Ectodermal cell (in vitro differentiated cells): ENCODE results near the gene TRIM46.
"Not testable (repeated sequence)": the region's sequence is repeated elsewhere in the genome, so short reads cannot be mapped to it uniquely, and the experiment has no call there.

Source experiments
- H3K27ac ChIP-seq: 2 replicates; pipeline ENCODE4 v1.7.0; 2013; ENCODE audit warnings: mild to moderate bottlenecking, low read depth, low read length; ENCODE audit not compliant: insufficient read depth, poor library complexity, severe bottlenecking
- H3K27me3 ChIP-seq: 2 replicates; pipeline ENCODE4 v1.7.0; 2013; ENCODE audit warnings: mild to moderate bottlenecking, low read length; ENCODE audit not compliant: insufficient read depth, control insufficient read depth, poor library complexity, severe bottlenecking
- H3K36me3 ChIP-seq: one replicate; pipeline ENCODE4 v1.7.0; 2013; ENCODE audit warnings: low read length; ENCODE audit not compliant: control insufficient read depth, insufficient read depth
- H3K4me1 ChIP-seq: one replicate; pipeline ENCODE4 v1.7.0; 2013; ENCODE audit warnings: low read length; ENCODE audit not compliant: control insufficient read depth, insufficient read depth
- H3K4me3 ChIP-seq: 2 replicates; pipeline ENCODE4 v1.7.0; 2013; ENCODE audit warnings: low read depth, low read length, control low read depth; ENCODE audit not compliant: insufficient read depth
- H3K9me3 ChIP-seq: 2 replicates; pipeline ENCODE4 v1.7.0; 2013; ENCODE audit warnings: mild to moderate bottlenecking, low read length, moderate library complexity; ENCODE audit not compliant: control insufficient read depth
- WGBS, 2 experiments: methylation state at CpG; one replicate each; pipeline ENCODE4 v1.1.7; 2013; ENCODE audit warnings: missing lambda C conversion rate in 2 of 2; 5-methylcytosine and 5-hydroxymethylcytosine counted together

The TRIM46 gene

DNA sequence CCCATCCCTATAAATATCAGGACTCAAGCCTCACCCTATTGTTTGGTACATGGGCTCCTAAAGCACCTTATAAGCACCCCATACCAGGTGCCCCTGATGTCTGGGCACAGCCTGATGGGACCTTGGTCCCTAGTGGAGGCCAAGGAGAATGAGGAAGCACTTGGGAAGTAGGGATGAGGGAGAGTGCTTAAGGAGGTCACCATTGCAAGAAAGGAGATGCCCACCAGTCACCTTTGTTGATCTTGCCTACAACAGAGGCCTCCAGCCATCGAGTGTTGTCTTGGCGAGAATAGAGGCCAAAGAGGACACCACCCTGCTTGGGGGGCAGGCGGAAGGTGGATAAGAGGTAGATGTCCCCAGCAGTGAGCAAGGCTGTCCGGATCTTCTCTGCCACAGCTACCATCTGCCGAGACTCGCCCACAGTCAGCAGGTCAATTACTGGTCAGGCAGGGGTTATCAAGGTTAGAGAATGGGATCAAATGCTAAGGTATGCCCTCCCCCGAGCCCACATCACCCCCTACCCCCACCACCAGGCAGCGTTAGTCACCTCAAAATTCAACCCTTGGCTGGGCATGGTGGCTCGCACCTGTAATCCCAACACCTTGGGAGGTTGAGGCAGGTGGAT lies 32.4 kb downstream of the TRIM46 start:
- H3K9me3 ChIP-seq: no peaks in the 10 kb centered on the region
- H3K4me3 ChIP-seq: no peak overlapping the region
- H3K36me3 ChIP-seq: peaks cover 17% of the 10 kb centered on the region
- WGBS, 2 experiments: 82 to 85% methylated on average over 9 of the region's 9 CpGs
- peaks cover 23% of the 10 kb centered on the region for H3K4me1 ChIP-seq
- peak overlapping the region; percentile 2 for H3K27ac ChIP-seq
- no peaks in the 10 kb centered on the region for H3K27me3 ChIP-seq

- peaks cover 23% of the 10 kb centered on the region for H3K4me1 ChIP-seq
- peak overlapping the region; percentile 94 for H3K4me3 ChIP-seq
- no peaks in the 10 kb centered on the region for H3K27me3 ChIP-seq
- H3K9me3 ChIP-seq: no peaks in the 10 kb centered on the region
- peaks cover 8% of the 10 kb centered on the region for H3K36me3 ChIP-seq
- peak overlapping the region; percentile 100 for H3K27ac ChIP-seq
- 9% methylated on average over 13 of the region's 13 CpGs for WGBS, 2 experiments
Observed at GRCh38 chr1:155206891-155207805, 33.5 kb downstream of the TRIM46 start.

DNA sequence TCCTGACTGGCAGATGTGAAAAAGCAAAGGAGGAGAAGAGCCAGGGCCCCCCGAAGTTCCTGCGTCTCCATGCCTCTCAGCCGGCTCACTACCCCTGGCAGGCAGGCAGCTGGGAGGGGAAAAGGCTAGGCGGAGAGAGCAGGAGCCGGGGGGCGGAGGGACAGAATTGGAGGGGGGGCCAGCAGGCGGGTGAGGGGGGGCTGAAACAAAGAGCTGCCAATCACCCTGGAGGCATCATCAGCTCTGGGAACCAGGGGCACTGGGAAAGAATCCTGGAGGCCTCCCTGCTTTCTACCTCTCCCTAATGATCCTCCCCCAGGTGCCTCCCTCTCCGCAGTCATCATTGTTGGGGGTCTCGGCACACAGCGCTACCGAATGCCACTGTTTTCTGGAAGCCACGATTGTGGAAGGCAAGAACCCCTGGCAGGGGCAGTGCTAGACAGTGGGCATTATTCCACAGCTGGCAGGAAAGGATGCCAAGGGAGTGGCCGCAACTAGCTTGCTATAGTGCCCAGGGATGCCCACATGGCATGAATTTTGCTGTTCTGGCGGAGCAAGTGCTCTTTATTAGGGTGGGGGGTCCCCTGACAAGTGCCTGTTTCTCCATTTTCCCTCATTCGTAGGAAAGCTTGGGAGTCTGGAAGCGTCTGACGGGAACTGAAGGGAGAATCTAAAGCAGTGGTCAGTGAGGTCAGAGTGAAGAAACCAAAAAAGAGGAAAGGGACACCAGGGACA lies 34.3 kb downstream of the TRIM46 start, which contains the start of gene THBS3:
Gene THBS3 (minus strand): TSS at position 92 of the 735 bp plus-strand sequence. CDS start 21 bp downstream, at position 71.
- 6% methylated on average over 17 of the region's 17 CpGs for WGBS, 2 experiments

GRCh38 chr1:155208541-155209311 lies 35.1 kb downstream of the TRIM46 start, which contains the start of gene MTX1:
Gene MTX1, plus strand, starts transcription at chr1:155208695. Its CDS starts 110 bp downstream, at chr1:155208805.
- no peaks in the 10 kb centered on the region for H3K36me3 ChIP-seq
- 0% methylated on average over 64 of the region's 64 CpGs for WGBS, 2 experiments
- no peaks in the 10 kb centered on the region for H3K27me3 ChIP-seq
- peak within 1 kb of the TSS; percentile 94 for H3K4me3 ChIP-seq
- peaks cover 23% of the 10 kb centered on the region for H3K4me1 ChIP-seq
- peak within 1 kb of the TSS; percentile 100 for H3K27ac ChIP-seq
- no peaks in the 10 kb centered on the region for H3K9me3 ChIP-seq

More for the DNA sequence above, 34.3 kb downstream of the TRIM46 start, which contains the start of gene THBS3:
- Histone ChIP-seq H3K36me3 (no peaks in the 10 kb centered on the region), H3K9me3 (no peaks in the 10 kb centered on the region), H3K4me3 (peak within 1 kb of the TSS; percentile 94), H3K27me3 (no peaks in the 10 kb centered on the region), H3K27ac (peak within 1 kb of the TSS; percentile 100), H3K4me1 (peaks cover 23% of the 10 kb centered on the region)

- Histone ChIP-seq H3K27ac (peak overlapping the region; percentile 100), H3K4me1 (peaks cover 23% of the 10 kb centered on the region), H3K27me3 (no peaks in the 10 kb centered on the region), H3K9me3 (no peaks in the 10 kb centered on the region), H3K4me3 (peak overlapping the region; percentile 94), H3K36me3 (no peaks in the 10 kb centered on the region)
- WGBS, 2 experiments: 5% methylated on average over 13 of the region's 13 CpGs
Observed at GRCh38 chr1:155209312-155209721, 35.7 kb downstream of the TRIM46 start.

- no peaks in the 10 kb centered on the region for H3K9me3 ChIP-seq
- no peak overlapping the region for H3K4me3 ChIP-seq
- H3K27ac ChIP-seq: no peak overlapping the region
- no peaks in the 10 kb centered on the region for H3K36me3 ChIP-seq
- WGBS, 2 experiments: 84 to 90% methylated on average over 4 of the region's 4 CpGs
- H3K4me1 ChIP-seq: peaks cover 23% of the 10 kb centered on the region
- H3K27me3 ChIP-seq: no peaks in the 10 kb centered on the region
Observed at GRCh38 chr1:155210314-155211104, 36.9 kb downstream of the TRIM46 start.

- 92 to 93% methylated on average over 13 of the region's 13 CpGs for WGBS, 2 experiments
- not testable (repeated sequence) for H3K4me3 ChIP-seq, H3K9me3 ChIP-seq, H3K27ac ChIP-seq, H3K36me3 ChIP-seq, H3K27me3 ChIP-seq
- peaks cover 17% of the 10 kb centered on the region for H3K4me1 ChIP-seq
Observed at GRCh38 chr1:155211381-155212050, 37.9 kb downstream of the TRIM46 start.

DNA sequence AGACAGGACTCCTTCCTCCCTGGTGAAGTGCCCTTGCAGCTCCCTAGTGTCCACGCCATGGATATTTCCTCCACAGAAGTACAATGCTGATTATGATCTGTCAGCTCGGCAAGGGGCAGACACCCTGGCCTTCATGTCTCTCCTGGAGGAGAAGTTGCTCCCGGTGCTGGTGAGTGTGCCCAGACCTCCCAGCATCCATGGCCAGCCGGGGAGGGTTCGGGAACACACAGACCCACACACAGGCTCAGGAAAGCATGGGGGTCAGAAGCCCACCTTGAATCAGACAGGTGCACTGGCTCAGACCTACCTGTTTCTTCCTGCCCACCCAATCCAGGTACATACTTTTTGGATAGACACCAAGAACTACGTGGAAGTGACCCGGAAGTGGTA lies 38.4 kb downstream of the TRIM46 start:
- H3K27ac ChIP-seq, H3K9me3 ChIP-seq, H3K36me3 ChIP-seq, H3K4me3 ChIP-seq, H3K27me3 ChIP-seq: not testable (repeated sequence)
- 91 to 96% methylated on average over 5 to 6 of the region's 7 CpGs for WGBS, 2 experiments
- H3K4me1 ChIP-seq: peaks cover 14% of the 10 kb centered on the region
